ENCODE results near the gene WBP2.
A peak's percentile ranks its signal among the peaks of the same experiment; 100 is the strongest.
"Not testable (repeated sequence)": the region's sequence is repeated elsewhere in the genome, so short reads cannot be mapped to it uniquely, and the experiment has no call there.

Gene WBP2

DNA sequence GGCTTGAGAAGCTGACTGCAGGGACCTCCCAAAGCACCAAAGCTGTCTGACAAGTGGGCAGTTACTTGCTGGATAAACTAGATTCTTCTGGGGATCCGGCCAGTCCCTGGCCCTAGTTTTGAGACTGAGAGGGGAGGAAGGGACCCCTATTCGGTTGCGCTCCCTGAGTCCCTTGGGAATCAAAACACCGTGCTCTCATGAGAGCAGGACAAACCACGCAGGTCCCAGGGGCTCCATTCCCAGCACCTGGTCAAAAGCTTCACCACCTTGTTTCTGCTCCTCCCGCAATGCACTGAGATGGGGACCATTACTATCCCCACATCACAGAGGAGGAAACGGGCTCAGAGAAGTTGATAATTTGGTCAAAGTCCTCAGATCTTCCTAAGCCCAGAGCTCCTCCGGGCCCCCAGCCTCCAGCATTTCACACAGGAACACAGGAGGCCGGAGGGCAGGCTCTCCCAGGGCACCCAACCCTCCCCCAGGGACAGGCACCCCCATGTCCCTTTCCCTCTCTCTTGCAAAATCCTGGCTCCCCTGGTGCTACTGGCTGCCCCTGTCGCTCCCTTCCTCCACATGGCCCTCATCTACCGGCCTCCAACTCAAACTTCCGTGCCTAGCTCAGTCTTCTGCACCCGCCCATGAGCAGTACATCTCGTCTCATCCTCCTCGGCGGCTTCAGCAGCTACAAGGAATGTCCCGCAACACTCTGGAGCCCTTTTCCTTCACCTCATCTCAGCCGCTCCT, 38.3 kb upstream of the WBP2 start:
- ATAC-seq (replicated peaks) (no peak), DNase-seq (no peak)
- Mint-ChIP-seq H3K4me1 (peaks cover 28 to 48% of the 10 kb centered on the region in 2 donors), H3K36me3 (peaks cover 15 to 39% of the 10 kb centered on the region in 2 donors), H3K9me3 (no peaks in the 10 kb centered on the region), H3K4me3 (peak overlapping the region; percentile 17 to 62), H3K27me3 (no peaks in the 10 kb centered on the region), H3K27ac (peak overlapping the region; percentile 66)

DNA sequence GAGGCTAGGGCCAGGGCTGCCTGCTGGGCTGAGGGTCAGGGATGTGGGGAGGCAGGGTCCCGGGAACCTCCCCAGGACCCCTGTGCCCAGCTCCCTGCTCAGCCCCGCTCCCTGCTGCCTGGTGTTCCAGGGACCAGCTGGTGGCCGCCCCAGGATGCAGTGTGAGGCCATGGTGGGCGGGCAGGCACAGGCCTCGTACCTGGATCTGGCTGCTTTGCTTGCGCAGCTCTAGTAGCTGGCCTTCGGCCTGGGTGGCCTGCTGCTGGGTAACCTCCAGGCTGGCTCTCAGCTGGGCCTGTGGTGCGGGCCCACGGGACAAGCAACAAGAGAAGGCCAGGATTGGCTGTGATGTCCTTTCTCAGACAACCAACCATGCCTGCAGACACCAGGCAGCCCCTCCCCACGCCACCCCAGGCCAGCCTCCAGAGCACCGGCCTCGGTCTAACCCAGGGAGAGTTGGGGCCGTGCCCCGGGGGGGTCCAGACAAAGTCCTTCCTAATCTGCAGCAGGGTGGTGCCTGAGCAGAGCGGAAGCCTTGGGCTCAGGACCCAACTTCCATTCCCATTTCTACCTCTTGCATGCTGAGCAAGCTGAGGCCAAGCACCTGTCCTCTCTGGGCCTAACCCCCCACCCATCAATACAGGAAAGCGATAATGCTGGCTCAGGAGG, 37.6 kb upstream of the WBP2 start:
- no peak for ATAC-seq (replicated peaks)
- peaks cover 27 to 42% of the 10 kb centered on the region in 2 donors for H3K4me1 Mint-ChIP-seq
- no peaks in the 10 kb centered on the region for H3K27me3 Mint-ChIP-seq
- H3K4me3 Mint-ChIP-seq = no peak overlapping the region
- H3K36me3 Mint-ChIP-seq = peaks cover 15 to 36% of the 10 kb centered on the region in 2 donors
- no peak overlapping the region for H3K27ac Mint-ChIP-seq
- no peak for DNase-seq
- H3K9me3 Mint-ChIP-seq = no peaks in the 10 kb centered on the region

DNA sequence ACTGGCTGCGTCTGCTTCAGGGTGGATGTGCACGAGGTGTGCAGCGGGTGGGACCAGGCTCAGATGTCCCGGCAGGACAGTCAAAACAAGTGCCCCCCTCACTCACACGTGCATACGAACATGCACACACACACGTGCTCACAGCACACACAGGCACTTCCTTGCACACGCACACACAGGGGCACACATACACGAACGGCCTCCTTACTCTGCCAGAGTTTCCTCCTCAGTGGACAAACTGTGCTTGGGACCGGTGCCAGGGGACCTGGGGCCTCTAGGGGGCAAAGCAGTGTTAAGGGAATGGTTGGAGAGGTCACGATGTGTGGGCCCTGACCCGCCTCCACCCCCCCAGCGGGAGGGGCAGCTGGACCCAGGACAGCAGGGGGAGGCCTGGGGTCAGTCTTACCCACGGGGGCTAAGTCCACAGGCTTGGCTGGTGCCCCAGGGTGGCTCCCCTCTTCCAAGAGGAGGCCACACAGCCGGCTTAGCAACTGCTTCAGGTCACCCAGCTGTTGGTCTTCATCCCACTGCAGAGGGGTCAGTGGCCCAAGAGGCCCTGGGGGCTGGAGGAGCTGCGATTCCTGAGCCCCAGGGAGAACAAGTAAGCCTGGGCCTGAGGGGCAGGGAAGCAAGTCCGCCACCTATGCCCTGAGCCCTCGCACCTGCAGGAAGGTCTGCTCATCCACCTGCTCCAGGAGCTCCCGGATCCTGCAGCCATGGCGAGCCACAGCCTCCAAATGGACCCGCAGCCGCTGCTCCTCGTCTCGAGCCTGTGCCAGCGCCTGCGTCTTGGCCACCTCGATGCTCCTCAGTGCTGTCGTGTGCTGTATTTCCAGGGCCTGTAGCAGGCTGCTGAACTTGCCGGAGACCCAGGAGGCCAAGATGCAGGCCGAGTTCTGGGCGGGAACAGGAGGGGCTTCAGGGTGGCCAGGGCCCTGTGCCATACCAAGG, 36.7 kb upstream of the WBP2 start:
- peak overlapping the region; percentile 87 for H3K27ac Mint-ChIP-seq
- DNase-seq (no peak), ATAC-seq (replicated peaks) (no peak)
- no peaks in the 10 kb centered on the region for H3K9me3 Mint-ChIP-seq
- no peaks in the 10 kb centered on the region for H3K27me3 Mint-ChIP-seq
- H3K4me1 Mint-ChIP-seq = peaks cover 25 to 36% of the 10 kb centered on the region in 2 donors
- peaks cover 15 to 32% of the 10 kb centered on the region in 2 donors for H3K36me3 Mint-ChIP-seq
- no peak overlapping the region for H3K4me3 Mint-ChIP-seq

DNA sequence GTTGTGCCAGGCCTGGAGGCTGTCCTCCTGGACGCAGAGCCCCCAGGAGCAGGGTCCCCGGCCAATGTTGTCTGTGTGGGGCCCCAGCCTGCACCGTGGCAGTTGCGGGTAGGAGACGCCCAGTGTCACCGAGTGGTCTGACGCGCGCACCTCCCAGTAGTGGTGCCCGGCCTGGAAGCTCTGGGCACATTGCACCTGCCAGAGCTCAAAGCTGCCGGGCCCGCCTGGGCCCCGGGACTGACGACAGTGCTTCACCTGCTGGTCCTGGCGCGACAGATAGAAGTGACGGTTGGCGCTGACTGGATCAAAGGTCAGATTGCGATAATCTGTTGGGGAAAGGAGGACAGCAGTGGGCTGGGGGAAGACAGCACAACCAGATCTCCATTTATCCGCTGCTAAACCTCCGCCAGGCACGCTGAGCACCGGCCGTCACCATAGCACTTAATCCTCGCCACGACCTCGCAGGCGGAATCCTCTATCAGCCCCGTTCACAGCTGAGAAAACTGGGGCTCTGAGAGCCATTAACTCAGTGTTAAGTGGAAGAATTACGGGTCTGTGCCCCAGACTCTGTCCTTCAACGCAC, 36.0 kb upstream of the WBP2 start:
- Mint-ChIP-seq H3K27me3 (no peaks in the 10 kb centered on the region), H3K4me3 (no peak overlapping the region), H3K36me3 (peaks cover 15 to 36% of the 10 kb centered on the region in 2 donors), H3K27ac (no peak overlapping the region), H3K9me3 (no peaks in the 10 kb centered on the region), H3K4me1 (peaks cover 25 to 35% of the 10 kb centered on the region in 2 donors)
- no peak for DNase-seq
- ATAC-seq (replicated peaks) = no peak

DNA sequence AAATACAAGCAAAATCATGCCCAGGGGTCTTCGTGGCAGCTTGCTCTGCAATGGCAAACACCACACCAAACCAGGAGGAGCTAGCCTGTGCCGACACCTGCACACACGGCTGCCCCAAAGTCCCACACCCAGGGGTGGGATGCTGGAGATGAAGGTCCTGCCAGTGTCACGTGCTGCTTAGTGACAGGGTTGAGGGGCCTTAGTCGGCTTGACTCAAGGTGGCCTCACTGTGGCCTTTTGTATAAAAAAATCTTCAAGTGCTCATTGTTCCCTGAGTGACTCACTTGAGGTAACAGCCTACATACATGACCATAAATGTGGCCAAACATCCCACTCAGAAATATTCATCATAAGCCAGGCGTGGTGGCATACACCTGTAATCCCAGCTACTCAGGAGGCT, 34.3 kb upstream of the WBP2 start:
- Mint-ChIP-seq H3K9me3 (no peaks in the 10 kb centered on the region), H3K27me3 (no peaks in the 10 kb centered on the region), H3K4me1 (peaks cover 17 to 26% of the 10 kb centered on the region in 2 donors), H3K27ac (no peak overlapping the region), H3K4me3 (no peak overlapping the region), H3K36me3 (peaks cover 15 to 27% of the 10 kb centered on the region in 2 donors)
- DNase-seq (no peak), ATAC-seq (replicated peaks) (no peak)

DNA sequence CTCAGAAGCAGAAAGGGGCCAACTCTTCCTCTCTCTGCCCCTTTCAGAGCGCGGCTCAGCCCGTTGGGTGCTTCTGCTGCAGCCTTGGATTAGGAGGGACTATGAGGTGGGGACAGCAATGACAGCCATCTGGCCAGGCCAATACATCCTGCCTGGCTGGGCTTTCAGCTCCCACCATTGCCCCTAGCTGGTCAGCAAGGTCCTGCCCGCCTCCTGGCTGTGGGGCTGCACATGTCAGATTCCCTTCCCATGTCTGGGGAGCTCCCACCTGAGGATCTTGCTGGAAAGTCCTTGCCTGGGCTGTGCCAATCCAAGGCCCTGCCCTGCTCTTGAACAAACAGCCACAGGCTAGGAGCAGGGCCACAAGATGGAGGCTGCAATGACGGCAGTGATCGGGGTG, 33.3 kb upstream of the WBP2 start:
- H3K4me3 Mint-ChIP-seq = no peak overlapping the region
- H3K27me3 Mint-ChIP-seq = no peaks in the 10 kb centered on the region
- DNase-seq = no peak
- H3K27ac Mint-ChIP-seq = no peak overlapping the region
- peaks cover 8 to 18% of the 10 kb centered on the region in 2 donors for H3K36me3 Mint-ChIP-seq
- no peak for ATAC-seq (replicated peaks)
- peaks cover 8 to 17% of the 10 kb centered on the region in 2 donors for H3K4me1 Mint-ChIP-seq
- H3K9me3 Mint-ChIP-seq = no peaks in the 10 kb centered on the region

DNA sequence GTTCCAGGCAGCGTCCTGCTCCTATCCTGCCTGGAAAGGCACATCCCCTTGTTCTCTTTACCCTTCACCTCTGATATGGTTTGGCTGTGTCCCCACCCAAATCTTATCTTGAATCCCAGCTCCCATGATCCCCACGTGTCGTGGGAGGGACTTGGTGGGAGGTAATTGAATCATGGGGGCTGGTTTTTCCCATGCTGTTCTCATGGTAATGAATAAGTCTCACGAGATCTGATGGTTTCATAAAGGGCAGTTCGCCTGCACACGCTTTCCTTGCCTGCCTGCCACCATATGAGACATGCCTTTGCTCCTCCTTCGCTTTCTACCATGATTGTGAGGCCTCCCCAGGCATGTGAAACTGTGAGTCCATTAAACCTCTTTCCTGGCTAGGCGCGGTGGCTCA, 30.7 kb upstream of the WBP2 start:
- DNase-seq; H3K27ac Mint-ChIP-seq; H3K4me3 Mint-ChIP-seq; H3K9me3 Mint-ChIP-seq; H3K27me3 Mint-ChIP-seq; ATAC-seq (replicated peaks): not testable (repeated sequence)
- Mint-ChIP-seq H3K36me3 (peaks cover 5 to 14% of the 10 kb centered on the region in 2 donors), H3K4me1 (peaks cover 8 to 14% of the 10 kb centered on the region in 2 donors)

DNA sequence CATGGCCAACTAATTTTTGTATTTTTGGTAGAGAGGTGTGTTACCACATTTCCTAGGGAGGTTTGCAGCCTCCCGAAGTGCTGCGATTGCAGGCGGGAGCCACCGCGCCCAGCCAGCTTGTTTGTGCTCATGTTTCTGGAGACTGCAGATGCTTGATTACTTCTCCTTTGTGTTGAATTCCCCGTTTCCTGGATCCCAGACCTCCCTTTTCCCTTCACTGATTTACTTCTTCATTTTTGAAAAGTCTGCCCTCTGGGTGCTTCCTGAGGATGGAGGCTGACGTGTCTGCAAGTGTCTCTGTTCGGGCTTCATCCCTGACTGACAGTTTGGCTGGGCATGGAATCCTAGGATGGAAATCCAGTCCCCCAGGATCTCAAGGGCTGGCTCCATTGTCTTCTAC, 30.3 kb upstream of the WBP2 start:
- Mint-ChIP-seq H3K4me1 (peaks cover 6 to 12% of the 10 kb centered on the region in 2 donors), H3K27me3 (peaks cover 0 to 5% of the 10 kb centered on the region in 2 donors), H3K36me3 (peaks cover 3 to 11% of the 10 kb centered on the region in 2 donors), H3K9me3 (no peaks in the 10 kb centered on the region), H3K4me3 (no peak overlapping the region), H3K27ac (no peak overlapping the region)
- no peak for ATAC-seq (replicated peaks)
- DNase-seq = no peak

DNA sequence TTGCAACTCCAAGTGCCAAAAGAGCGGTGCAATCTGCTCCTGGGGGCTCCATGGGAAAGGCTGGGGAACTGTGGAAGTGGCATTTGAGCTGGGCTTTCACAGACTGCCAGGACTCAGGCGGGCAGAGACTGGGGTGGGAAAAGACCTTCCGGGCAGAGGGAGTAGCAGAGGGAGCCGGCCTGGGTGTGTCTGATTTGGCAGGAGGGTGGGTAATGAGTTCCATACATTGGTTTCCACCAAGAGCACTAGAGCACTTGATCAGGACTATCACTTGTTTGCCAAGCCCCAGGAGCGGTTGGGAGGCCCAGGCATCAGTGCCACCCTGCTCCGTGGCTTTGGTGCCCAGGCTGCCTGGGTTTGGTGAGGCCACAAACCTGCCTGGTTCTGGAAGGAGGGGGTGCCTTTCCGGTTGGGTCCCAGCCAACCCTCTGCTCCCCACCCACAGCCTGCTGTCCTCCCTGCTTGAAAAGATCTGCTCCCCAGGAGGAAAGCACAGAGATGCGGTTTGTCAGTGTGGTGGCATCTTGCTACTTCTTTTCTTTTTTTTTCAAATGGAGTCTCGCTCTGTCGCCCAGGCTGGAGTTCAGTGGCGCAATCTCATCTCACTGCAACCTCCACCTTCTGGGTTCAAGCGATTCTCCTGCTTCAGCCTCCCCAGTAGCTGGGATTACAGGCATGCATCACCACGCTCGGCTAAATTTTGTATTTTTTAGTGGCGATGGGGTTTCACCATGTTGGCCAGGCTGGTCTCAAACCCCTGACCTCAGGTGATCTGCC, 26.7 kb upstream of the WBP2 start:
- peaks cover 6 to 26% of the 10 kb centered on the region in 2 donors for H3K27me3 Mint-ChIP-seq
- H3K27ac Mint-ChIP-seq = no peak overlapping the region
- no peaks in the 10 kb centered on the region for H3K9me3 Mint-ChIP-seq
- no peak for DNase-seq
- peaks cover 0 to 4% of the 10 kb centered on the region in 2 donors for H3K36me3 Mint-ChIP-seq
- H3K4me3 Mint-ChIP-seq = no peak overlapping the region
- H3K4me1 Mint-ChIP-seq = peaks cover 13 to 26% of the 10 kb centered on the region in 2 donors
- no peak for ATAC-seq (replicated peaks)

DNA sequence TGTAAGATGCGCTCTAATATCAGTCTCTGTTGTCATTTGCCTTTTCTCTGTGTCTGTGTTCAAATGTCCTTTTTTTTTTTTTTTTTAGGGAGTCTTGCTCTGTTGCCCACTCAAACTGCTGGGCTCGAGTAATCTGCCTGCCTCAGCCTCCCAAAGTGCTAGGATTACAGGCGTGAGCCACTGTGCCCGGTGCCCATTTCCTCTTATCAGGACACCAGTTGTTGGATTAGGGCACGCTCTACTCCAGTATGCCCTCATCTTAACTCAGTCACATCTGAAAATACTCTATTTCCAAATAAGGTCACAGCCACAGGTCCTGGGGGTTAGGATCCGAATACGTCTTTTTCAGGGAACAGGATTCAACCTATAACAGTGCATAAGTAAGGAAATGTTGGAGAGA, 25.1 kb upstream of the WBP2 start:
- H3K27me3 Mint-ChIP-seq = peaks cover 6 to 26% of the 10 kb centered on the region in 2 donors

DNA sequence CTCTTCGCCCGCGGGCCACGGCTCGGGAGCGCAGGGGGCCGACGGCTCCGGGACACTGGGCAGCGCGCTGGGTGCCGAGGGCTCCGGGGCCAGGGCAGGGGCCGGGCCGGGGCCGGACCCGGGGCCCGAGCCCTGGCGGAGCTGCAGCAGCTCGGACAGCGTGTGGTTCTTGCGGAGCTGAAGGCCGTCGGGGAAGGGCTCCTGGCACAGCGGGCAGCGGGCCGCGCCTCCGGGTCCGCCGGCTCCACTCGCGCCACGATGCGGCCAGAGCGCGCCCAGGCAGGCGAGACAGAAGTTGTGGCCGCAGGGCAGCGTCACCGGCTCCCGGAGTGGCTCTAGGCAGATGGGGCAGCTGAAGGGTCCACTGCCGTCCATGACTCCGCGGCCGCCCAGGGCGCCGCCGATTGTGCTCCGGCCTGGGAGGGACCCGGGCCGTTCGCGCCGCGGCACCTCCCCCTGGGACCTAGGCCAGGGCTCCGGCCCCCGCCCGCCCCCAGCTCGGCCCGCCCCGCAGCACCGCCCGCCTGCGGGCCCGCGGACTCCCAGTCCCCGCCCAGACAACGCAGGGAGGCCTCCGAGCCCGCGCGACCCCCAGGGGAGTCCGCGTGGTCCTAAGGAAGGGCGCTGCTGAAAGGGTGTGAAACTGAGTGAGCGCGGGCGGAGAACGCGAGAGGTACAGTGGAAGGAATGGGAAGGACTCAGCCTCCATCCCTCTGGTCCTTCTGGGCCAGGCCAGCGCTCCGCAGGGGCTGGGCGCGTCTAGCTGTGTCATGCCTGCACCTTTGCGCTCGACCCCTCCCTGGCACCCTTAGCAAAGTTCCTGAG, 23.3 kb upstream of the WBP2 start, which contains the start of gene TRIM47:
TRIM47 (minus strand) TSS at position 408 of the 825 bp plus-strand sequence; CDS start at position 375, 33 bp downstream.
- H3K36me3 Mint-ChIP-seq = no peaks in the 10 kb centered on the region
- H3K9me3 Mint-ChIP-seq = no peaks in the 10 kb centered on the region
- peak within 1 kb of the TSS; percentile 90 for H3K27ac Mint-ChIP-seq
- DNase-seq = no peak
- H3K27me3 Mint-ChIP-seq = peaks cover 6 to 26% of the 10 kb centered on the region in 2 donors
- peak within 1 kb of the TSS; percentile 75 to 85 for H3K4me3 Mint-ChIP-seq
- ATAC-seq (replicated peaks) = peak in 1 of 2 donors; percentile 6
- H3K4me1 Mint-ChIP-seq = peaks cover 21 to 31% of the 10 kb centered on the region in 2 donors

More for the DNA sequence above, 25.1 kb upstream of the WBP2 start:
- no peak overlapping the region for H3K27ac Mint-ChIP-seq
- peaks cover 21 to 32% of the 10 kb centered on the region in 2 donors for H3K4me1 Mint-ChIP-seq
- no peaks in the 10 kb centered on the region for H3K9me3 Mint-ChIP-seq
- DNase-seq = no peak
- no peaks in the 10 kb centered on the region for H3K36me3 Mint-ChIP-seq
- no peak overlapping the region for H3K4me3 Mint-ChIP-seq
- ATAC-seq (replicated peaks) = no peak

DNA sequence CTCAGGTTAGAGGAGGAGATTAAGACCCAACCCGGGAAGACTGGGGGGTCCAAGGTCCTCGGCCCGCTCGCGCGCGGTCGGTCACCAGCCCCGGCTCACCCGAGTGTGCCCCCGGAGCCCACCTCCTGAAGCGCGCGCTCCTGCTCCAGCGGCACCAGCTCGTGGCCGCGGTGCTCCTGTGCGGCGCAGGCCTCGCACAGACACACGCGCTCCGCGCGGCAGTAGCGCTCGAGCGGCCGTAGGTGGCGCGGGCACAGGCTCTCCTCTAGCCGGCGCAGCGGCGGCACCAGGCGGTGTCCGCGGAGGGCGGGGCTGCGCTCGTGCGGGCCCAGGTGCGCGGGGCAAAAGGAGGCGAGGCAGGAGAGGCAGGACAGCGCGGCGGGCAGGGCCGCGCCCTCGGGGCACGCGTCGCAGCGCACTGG, 22.6 kb upstream of the WBP2 start:
- ATAC-seq (replicated peaks) (peak; percentile 82 to 85), DNase-seq (peak; percentile 56)
- no peaks in the 10 kb centered on the region for H3K36me3 Mint-ChIP-seq
- H3K4me1 Mint-ChIP-seq = peaks cover 21 to 31% of the 10 kb centered on the region in 2 donors
- peaks cover 6 to 26% of the 10 kb centered on the region in 2 donors for H3K27me3 Mint-ChIP-seq
- peak overlapping the region; percentile 75 to 85 for H3K4me3 Mint-ChIP-seq
- H3K27ac Mint-ChIP-seq = peak overlapping the region; percentile 90
- H3K9me3 Mint-ChIP-seq = no peaks in the 10 kb centered on the region

Data from stimulated activated naive B cell treated with anti-CD40 and anti-IgM and Interleukin-4, amounts not matched to agents 10 μg/mL and 1 μg/mL and 100 μg/mL, for 72 hours (primary cell).